HG02623 (cell line): Measurements from ENCODE around the gene AGRN.
"Not testable (repeated sequence)": the region's sequence is repeated elsewhere in the genome, so short reads cannot be mapped to it uniquely, and the experiment has no call there.

ENCODE experiments used
- ATAC-seq: cut with Tn5 transposase; IDR thresholded peaks from one replicate; pipeline ENCODE4 v1.9.1; 2021; ENCODE audit warnings: moderate library complexity; ENCODE audit not compliant: unreplicated experiment

The AGRN gene

GRCh38 chr1:1020000-1020404 lies at the start of gene AGRN:
TSS of gene AGRN (plus strand) at chr1:1020120. CDS start at chr1:1020173, 53 bp downstream.
- peak; percentile 31 for ATAC-seq

GRCh38 chr1:970242-970972 lies 49.5 kb upstream of the AGRN start:
- no peak for ATAC-seq

- ATAC-seq, result no peak
Measured at GRCh38 chr1:970973-971730, 48.8 kb upstream of the AGRN start.

- ATAC-seq, result no peak
Measured at GRCh38 chr1:971751-972506, 48.0 kb upstream of the AGRN start.

GRCh38 chr1:972726-973458 lies 47.0 kb upstream of the AGRN start:
- ATAC-seq, result no peak

- no peak for ATAC-seq
Measured at GRCh38 chr1:973459-974292, 46.2 kb upstream of the AGRN start.

- no peak for ATAC-seq
Measured at GRCh38 chr1:974293-974640, 45.7 kb upstream of the AGRN start.

- no peak for ATAC-seq
Measured at GRCh38 chr1:974687-975328, 45.1 kb upstream of the AGRN start.

- ATAC-seq, result no peak
Measured at GRCh38 chr1:975365-975764, 44.6 kb upstream of the AGRN start.

GRCh38 chr1:975896-976683 lies 43.8 kb upstream of the AGRN start:
- no peak for ATAC-seq

- not testable (repeated sequence) for ATAC-seq
Measured at GRCh38 chr1:976791-977190, 43.1 kb upstream of the AGRN start.

- no peak for ATAC-seq
Measured at GRCh38 chr1:978069-978834, 41.7 kb upstream of the AGRN start.

GRCh38 chr1:978835-979743 lies 40.8 kb upstream of the AGRN start:
- ATAC-seq, result no peak

GRCh38 chr1:979744-980072 lies 40.2 kb upstream of the AGRN start:
- ATAC-seq, result no peak

GRCh38 chr1:980137-980571 lies 39.8 kb upstream of the AGRN start:
- no peak for ATAC-seq

- ATAC-seq, result no peak
Measured at GRCh38 chr1:980602-981395, 39.1 kb upstream of the AGRN start.
